KG1 (cell line): Measurements from ENCODE around the gene SEC24C.

ENCODE experiments used
- DNase-seq: peaks from one replicate; lab custom pipeline; 2025; lab: John Stamatoyannopoulos, UW

SEC24C gene

DNA sequence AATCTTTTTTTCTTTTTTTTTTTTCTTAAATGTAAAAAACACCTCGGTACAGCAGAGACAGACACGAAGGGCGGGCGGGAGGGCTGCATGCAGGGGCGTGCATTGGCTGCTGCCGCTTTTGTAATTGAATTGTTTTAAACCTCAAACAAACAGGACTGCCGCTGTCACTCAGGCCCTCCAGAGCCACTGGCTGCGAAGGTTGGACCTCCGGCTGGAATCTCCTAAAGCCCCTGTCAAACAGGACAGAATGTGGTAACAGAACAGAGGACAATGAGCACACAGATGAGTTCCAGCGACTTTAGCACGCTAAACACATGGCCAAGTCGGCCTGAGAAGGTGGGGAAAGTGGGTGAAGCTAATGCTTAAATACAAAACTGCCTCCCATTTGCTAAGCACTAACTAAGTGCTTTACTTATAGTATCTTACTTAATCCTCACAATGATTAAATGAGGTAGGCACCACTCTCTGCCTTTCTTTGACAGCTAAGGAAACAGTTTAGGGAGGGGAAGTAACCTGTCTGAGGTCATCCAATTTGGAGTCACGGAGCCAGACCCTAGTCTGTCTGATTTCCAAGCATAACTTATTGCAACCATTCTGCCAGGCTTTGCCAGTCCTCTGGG is 70.2 kb downstream of the SEC24C start:
- no peak for DNase-seq

DNA sequence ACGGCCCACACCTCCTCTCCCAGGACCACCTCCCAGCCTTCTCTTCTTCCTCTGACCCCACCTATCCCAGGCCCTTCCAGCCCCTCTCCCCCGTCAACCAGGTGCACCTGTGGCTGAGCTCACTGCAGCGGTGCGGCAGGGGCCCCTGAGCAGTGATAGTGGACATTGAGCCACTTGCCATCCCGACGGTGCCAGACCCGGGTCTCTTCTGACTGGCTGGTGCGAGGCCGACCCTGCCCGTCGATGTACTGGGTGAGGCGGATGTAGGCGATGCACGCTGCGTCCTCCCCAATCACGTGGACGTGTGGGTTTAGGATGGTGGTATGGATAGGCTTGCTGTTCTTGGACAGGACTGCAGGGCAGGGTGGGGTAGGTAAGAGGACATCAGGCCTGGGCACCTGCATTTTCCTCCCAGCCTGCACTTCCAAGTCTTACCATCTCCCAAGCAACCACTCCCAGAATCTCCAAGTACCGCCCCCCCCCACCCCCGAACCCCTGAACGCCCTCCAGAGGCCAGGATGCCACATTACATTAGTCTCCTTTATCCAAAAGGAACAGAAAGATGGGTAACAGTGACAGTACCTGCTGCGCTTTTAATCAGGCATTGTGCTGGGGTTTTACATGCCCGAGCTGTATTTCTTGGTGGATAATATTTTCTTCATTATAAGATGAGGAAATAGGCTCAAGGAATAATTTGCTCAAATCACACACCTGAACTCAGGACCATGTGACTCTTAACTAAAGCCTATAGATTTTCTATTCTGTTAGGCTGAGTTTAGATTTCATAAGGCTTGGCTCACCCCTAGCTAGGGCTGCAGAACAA is 70.9 kb downstream of the SEC24C start:
- DNase-seq = no peak

DNA sequence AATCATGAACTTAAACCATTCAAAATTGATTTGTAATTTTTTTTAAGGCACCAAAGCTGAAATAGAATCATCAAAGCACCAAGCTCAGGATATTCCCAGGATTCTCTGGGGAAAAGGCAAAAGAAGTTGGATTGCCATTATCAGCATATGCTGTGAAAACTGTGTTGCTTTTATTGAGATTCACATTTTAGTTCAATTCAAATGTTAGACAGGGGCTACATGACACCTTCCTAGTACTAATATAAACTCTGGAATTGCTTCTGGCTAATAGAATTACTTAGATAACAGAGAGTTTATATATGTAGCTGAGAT is 71.5 kb downstream of the SEC24C start:
- no peak for DNase-seq

DNA sequence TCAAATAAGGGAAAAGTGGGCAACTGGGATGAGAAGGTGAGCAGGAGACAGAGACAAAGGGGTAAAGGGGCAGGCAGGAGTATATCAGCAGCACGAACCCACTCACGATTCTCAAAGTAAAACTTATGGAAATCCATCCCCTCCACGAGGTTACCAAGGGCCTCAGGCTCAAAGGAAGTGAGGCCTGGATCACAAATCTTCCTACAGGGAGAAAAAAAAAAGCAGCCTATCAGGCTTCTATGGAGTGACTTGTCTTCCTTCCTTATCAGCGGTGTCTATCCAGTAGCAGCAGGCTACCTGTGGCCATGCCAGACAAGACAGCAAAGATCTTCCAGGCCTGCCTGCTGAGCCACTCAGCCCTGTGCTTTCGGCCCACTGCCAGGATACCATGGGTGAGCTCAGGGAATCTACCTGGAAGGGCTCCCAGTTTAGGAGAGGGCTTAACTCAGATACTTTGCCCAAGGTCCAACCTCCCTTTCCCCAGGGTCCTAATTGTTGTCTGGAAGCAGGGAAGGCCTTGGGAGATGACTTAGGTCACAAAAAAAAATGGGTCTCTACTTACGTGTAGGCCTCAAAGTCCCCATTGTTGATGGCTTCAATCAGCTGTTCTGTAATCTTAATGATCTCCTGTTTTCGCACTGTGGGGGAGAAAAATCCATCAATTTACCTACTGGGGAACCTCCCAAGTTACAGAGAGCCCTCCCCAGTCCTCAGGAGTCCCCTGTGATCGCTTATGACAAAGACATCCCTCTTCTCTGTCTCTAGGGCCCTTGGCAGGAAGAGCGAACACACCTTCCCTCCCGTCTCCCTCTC is 73.0 kb downstream of the SEC24C start:
- DNase-seq = no peak

DNA sequence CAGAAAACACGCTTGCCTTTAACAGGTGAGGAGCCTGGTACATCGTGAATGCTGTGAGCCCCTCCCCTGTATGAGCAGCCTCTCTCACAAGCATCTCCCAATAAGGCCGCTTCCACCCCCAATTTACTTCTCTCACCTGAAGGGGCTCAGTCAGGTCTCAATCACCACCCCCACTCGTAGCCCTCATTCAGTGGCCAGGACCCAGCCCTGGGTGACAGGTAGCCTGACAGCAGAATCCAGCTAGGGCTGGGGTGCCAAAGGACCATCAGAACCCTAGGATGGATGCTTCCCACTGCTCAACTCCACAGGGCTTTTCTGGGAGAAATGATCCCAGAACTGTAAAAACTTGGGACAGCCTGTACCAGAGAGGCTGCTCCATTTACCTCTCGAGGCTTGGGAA is 73.7 kb downstream of the SEC24C start:
- DNase-seq = no peak

DNA sequence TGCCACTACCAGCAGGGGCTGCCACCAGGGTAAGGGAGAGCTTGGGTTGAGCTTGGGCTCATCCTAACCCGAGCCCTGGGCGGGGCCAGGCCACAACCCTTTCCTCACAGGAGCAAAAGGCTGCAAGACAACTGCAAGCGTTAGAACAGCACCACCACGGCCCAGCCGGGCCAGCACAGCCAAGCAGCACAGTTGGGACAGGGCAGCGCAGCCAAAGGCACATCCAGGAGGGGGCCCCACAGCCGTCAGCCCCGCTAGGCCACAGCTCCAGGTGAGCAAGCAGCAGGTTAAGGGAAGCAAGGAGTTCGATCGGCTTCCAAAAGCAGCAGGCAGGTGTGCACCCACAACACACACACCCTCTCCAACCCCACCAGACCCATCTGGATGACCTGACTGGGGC is 74.2 kb downstream of the SEC24C start:
- no peak for DNase-seq

DNA sequence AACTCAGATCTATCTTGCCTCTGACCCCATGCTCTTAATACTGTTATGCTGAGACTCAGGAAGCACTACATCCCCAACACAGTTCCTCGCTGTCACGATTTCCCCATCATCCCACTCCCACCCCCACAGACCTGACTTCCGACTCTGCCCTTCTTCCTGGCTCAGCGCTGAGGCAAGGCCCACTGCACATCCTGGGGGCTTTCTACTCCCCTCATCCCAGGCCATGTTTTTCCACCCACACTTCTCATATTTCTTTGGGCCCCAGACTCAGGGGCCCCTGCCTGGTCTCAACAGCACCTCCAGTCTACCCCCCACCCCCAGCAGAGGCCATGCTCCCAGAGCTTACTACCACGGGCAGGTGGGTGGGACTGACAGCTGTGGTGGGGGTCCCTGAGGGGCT is 74.9 kb downstream of the SEC24C start:
- DNase-seq = no peak

DNA sequence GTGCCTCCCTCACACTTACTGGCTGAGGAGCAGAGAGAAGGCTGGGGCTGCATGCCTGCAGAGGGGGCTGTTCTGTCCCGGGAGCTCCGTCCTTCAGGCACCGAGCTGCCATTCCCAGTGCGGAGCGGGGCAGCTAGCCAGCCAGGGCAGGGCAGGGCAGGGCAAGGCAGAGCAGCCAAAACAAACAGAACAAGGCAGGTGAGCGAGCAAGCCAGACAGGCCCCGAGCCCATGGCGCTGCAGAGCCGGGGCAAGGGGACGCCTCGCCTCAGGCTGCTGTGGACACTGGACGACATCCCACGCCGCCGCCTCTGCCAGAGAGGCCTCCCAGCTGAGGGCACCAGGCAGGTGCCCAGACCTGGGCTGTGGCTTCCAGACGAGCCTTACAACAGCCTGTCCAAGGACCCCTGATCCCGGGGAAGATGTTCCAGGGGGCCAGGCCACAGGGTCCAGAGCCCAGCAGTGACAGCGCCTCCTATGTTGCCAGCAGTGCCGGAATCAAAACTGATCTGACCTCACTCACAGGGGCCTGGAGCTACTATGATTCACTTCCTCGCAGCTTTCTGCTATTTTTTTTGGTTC is 75.4 kb downstream of the SEC24C start:
- no peak for DNase-seq
